ENCODE measurements around the gene ARHGAP33.
"Not testable (repeated sequence)": the region's sequence is repeated elsewhere in the genome, so short reads cannot be mapped to it uniquely, and the experiment has no call there.

Gene ARHGAP33

DNA sequence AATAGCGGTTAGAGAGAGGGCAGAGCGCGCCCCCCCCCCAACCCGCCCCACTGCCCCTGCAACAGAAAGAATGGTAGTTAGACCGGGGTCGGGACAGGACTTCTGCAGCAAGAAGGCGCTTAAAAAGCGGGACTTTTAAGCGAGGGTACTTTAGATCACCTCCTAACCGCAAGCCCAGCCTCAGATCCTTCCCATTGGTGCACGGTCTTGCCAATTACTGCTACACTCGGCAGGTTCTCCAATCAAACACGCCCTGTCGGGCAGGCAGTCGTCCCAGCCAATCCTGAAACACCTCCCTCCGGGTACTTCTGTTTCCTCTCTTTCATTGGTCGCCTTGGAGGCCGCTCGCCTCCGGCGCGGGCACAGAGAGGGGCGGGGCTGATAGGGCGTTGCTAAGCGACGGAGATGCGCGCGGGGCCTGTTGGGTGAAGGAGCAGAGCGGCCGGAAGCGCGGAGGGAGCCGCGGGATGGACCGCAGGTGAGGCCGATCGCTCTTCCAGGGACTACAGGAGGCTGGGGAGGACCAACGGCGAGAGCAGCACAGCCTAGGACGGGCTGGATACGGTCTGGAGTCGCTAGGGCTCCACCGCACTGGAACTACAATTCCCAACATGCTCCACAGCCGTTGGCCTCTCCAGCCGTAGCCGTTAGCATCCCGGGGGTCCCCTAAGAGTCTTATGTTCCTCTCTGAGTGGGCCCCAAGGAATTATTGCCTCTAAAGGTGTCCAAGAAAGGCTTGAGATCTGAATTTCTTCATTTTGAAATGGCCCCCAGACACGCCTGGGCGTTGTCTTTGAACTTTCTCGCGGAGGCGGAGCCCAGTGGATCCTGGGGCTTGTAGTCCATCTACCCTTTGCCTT, 17.4 kb upstream of the ARHGAP33 start, which contains the start of gene PROSER3:
Gene PROSER3 (plus strand): TSS at position 428 of the 860 bp plus-strand sequence. CDS start 40 bp downstream, at position 468.
- Histone ChIP-seq H3K27me3 (ENCODE audit: control insufficient read depth, insufficient read depth, low read length) (peaks cover 11% of the 10 kb centered on the region; the same call in 1 of the 2 replicates), H3K9me3 (ENCODE audit: control insufficient read depth, insufficient read depth, low read depth, low read length) (no peaks in the 10 kb centered on the region), H3K9ac (ENCODE audit: low read length) (peak within 1 kb of the TSS; percentile 90), H3K4me3 (ENCODE audit: low read depth, low read length) (peak within 1 kb of the TSS; percentile 95), H3K4me1 (ENCODE audit: control insufficient read depth, insufficient read depth, low read length) (peaks cover 11% of the 10 kb centered on the region), H3K27ac (ENCODE audit: low read depth, low read length) (peak within 1 kb of the TSS; percentile 88; the same call in 1 of the 2 replicates), H3K36me3 (ENCODE audit: control insufficient read depth, insufficient read depth, low read length) (peaks cover 30% of the 10 kb centered on the region)

DNA sequence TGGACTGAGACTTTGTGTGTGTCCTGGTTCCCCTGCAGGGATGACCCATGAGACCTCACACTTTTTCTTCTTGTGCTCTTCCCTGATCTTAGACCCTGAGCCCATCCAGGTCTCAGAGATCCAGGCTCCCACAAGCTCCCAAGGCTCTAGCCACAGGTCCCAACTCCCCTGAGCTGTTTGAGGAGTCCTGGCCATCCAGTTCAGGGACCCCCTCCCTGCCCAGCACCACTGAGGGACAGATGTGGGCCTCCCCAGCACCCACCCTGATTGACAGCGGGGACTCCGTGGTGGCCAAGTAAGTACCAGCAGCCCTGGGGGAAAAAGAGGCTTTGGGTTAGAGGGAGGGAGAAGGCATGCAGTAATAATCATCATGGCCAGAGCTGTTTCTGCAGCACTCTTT, 15.7 kb upstream of the ARHGAP33 start:
- Histone ChIP-seq H3K4me3 (ENCODE audit: low read depth, low read length) (no peak overlapping the region), H3K9ac (ENCODE audit: low read length) (no peak overlapping the region), H3K9me3 (ENCODE audit: control insufficient read depth, insufficient read depth, low read depth, low read length) (no peaks in the 10 kb centered on the region), H3K4me1 (ENCODE audit: control insufficient read depth, insufficient read depth, low read length) (peaks cover 11% of the 10 kb centered on the region), H3K27ac (ENCODE audit: low read depth, low read length) (no peak overlapping the region), H3K36me3 (ENCODE audit: control insufficient read depth, insufficient read depth, low read length) (peaks cover 32% of the 10 kb centered on the region), H3K27me3 (ENCODE audit: control insufficient read depth, insufficient read depth, low read length) (peaks cover 11% of the 10 kb centered on the region; the same call in 1 of the 2 replicates)

DNA sequence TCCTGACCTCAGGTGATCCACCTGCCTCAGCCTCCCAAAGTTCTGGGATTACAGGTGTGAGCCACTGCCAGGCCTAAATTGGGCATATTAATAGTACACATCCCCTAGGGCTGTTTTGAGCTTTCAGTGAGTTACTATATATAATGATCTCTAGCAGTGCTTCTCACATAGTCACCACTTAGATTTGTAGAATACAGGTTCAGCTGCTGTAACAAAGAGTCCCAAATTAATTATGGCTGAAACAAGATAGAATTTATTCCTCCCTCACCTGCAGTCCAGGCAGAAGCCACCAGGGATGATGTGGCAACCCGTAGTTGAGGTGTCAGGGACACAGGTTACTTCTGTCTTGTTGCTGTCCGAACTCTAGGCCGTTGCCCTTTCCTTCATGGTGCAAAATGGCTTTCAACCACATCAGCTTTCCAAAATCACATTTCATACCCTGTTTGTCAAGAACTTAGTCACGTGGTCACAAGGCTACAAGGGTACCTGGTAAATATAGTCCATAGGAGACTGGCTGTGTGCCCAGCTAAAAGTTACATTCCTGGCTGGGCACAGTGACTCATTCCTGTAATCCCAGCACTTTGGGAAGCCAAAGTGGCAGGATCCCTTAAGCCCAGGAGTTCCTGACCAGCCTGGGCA, 14.5 kb upstream of the ARHGAP33 start:
- H3K27ac ChIP-seq (ENCODE audit: low read depth, low read length) = no peak overlapping the region
- no peak overlapping the region for H3K4me3 ChIP-seq (ENCODE audit: low read depth, low read length)
- no peaks in the 10 kb centered on the region for H3K9me3 ChIP-seq (ENCODE audit: control insufficient read depth, insufficient read depth, low read depth, low read length)
- H3K27me3 ChIP-seq (ENCODE audit: control insufficient read depth, insufficient read depth, low read length) = peaks cover 4% of the 10 kb centered on the region; the same call in 1 of the 2 replicates
- H3K9ac ChIP-seq (ENCODE audit: low read length) = no peak overlapping the region
- peaks cover 9% of the 10 kb centered on the region for H3K4me1 ChIP-seq (ENCODE audit: control insufficient read depth, insufficient read depth, low read length)
- peaks cover 42% of the 10 kb centered on the region for H3K36me3 ChIP-seq (ENCODE audit: control insufficient read depth, insufficient read depth, low read length)

DNA sequence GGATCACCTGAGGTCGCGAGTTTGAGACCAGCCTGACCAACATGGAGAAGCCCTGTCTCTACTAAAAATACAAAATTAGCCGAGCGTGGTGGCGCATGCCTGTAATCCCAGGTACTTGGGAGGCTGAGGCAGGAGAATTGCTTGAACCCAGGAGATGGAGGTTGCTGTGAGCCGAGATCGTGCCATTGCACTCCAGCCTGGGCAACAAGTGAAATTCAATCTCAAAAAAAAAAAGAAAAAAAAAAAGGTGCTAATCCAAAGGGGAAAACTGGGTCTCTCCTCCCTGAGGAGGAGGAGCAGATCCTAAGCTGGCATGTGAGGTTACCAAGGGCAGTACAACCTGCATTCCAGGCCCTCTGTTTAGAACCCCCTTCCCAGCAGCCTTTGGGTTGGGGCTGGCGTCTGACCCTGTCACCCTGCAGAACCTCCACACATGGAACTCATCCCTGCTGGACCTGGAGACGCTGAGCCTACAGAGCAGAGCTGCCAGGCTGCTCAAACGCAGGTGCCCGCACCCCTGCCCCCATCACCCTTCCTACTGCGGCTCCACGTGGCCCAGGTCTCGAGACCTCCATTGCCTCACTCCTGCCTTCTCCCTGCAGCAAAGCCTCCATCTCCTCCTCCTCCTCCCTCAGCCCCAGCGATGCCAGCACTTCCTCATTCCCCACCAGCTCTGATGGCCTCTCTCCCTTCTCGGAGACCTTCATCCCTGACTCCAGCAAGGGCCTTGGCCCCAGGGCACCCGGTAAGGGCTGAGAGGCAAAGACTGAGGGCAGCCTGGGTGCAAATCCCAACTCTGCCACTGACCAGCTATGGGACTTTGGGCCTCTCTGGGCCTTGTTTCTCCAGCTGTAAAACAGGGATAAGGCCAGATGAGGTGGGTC, 10.7 kb upstream of the ARHGAP33 start:
- Histone ChIP-seq H3K4me3 (ENCODE audit: low read depth, low read length) (no peak overlapping the region), H3K4me1 (ENCODE audit: control insufficient read depth, insufficient read depth, low read length) (peaks cover 8% of the 10 kb centered on the region), H3K9ac (ENCODE audit: low read length) (no peak overlapping the region), H3K27ac (ENCODE audit: low read depth, low read length) (no peak overlapping the region), H3K27me3 (ENCODE audit: control insufficient read depth, insufficient read depth, low read length) (no peaks in the 10 kb centered on the region), H3K36me3 (ENCODE audit: control insufficient read depth, insufficient read depth, low read length) (peaks cover 50% of the 10 kb centered on the region), H3K9me3 (ENCODE audit: control insufficient read depth, insufficient read depth, low read depth, low read length) (no peaks in the 10 kb centered on the region)

DNA sequence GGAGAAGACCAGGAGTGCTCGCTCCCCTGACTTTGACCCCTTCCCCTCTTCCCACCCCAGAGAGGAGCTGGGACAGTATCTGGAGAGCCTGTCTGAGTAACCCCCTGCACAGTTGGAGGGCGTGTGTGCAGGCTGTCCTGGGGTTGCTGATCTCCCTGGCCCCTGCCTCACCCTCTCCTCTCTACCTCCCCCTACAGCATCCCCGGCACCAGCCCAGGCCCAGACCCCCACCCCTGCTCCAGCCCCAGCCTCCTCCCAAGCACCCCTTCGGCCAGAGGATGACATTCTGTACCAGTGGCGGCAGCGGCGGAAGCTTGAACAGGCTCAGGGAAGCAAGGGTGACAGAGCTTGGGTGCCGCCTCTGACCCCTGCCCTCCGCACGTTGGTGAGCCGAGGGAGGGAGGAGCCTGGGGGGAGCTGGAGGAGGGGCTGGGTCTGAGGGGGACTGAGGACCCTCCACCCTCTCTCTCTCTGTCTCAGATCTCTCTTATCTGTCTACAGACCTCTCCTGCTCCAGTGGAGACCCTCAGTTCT, 8.7 kb upstream of the ARHGAP33 start:
- peaks cover 8% of the 10 kb centered on the region for H3K4me1 ChIP-seq (ENCODE audit: control insufficient read depth, insufficient read depth, low read length)

DNA sequence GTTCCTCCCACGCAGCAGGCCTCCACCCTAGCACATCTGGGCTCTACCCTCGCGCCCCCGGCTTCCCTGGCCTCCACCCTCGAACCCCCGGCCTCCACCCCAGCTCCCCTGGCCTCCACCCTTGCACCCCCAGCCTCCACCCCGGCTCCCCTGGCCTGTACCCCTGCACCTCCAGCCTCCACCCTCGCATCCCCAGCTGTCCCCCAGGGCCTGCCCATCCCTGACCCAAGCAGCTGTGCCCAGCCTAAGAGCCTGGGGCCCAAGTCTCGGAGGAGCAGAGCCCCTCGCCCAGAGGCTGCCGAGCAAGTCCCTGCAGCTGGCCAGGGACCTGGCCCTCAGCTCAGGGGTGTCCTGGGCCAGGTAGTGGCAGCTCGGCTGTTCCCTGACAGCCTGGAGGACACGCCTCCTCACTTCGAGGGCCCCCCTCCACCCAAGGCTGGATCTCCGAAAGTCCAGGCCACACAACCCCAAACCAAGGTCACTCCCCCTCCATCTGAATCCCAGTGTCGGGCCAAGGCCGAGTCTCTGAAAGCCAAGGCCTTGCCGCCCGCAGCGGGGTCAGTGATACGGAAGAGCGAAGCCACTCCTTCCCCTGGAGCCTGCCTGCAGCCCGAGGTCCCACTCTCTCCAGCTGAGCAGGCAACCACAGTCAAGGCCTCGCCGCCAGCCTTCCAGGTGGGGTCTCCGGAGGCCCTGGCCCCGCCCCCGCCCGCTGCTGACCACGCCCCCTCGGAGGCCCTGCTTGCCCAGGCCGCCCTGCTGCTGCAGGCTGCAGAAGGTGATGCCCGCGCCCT, 7.9 kb upstream of the ARHGAP33 start:
- Histone ChIP-seq H3K27ac (ENCODE audit: low read depth, low read length) (no peak overlapping the region), H3K27me3 (ENCODE audit: control insufficient read depth, insufficient read depth, low read length) (no peaks in the 10 kb centered on the region), H3K4me3 (ENCODE audit: low read depth, low read length) (peak overlapping the region; percentile 34), H3K36me3 (ENCODE audit: control insufficient read depth, insufficient read depth, low read length) (peaks cover 28% of the 10 kb centered on the region), H3K9me3 (ENCODE audit: control insufficient read depth, insufficient read depth, low read depth, low read length) (no peaks in the 10 kb centered on the region), H3K9ac (ENCODE audit: low read length) (no peak overlapping the region), H3K4me1 (ENCODE audit: control insufficient read depth, insufficient read depth, low read length) (peaks cover 8% of the 10 kb centered on the region)

More for the DNA sequence above, 8.7 kb upstream of the ARHGAP33 start:
- Histone ChIP-seq H3K27ac (ENCODE audit: low read depth, low read length) (no peak overlapping the region), H3K4me3 (ENCODE audit: low read depth, low read length) (no peak overlapping the region), H3K27me3 (ENCODE audit: control insufficient read depth, insufficient read depth, low read length) (no peaks in the 10 kb centered on the region), H3K9me3 (ENCODE audit: control insufficient read depth, insufficient read depth, low read depth, low read length) (no peaks in the 10 kb centered on the region), H3K36me3 (ENCODE audit: control insufficient read depth, insufficient read depth, low read length) (peaks cover 36% of the 10 kb centered on the region), H3K9ac (ENCODE audit: low read length) (no peak overlapping the region)

DNA sequence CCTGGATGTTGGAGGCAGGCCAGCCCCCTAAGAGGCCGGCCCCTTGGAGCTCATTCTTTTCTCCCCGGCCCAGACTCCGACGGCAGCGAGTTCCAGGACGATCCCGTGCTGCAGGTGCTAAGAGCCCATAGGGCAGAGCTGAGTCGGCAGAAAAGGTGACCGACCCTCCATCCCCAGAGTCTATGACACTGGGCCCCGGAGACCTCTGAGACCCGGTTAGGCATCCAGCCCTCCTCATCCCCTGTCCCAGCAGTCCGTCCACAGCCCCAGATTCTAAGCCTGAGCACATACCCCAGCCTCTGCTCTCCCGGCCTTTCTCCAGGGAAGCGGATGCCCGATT, 7.3 kb upstream of the ARHGAP33 start:
- Histone ChIP-seq H3K36me3 (ENCODE audit: control insufficient read depth, insufficient read depth, low read length) (peaks cover 28% of the 10 kb centered on the region), H3K9me3 (ENCODE audit: control insufficient read depth, insufficient read depth, low read depth, low read length) (no peaks in the 10 kb centered on the region), H3K27me3 (ENCODE audit: control insufficient read depth, insufficient read depth, low read length) (no peaks in the 10 kb centered on the region), H3K4me1 (ENCODE audit: control insufficient read depth, insufficient read depth, low read length) (peaks cover 8% of the 10 kb centered on the region), H3K4me3 (ENCODE audit: low read depth, low read length) (no peak overlapping the region), H3K9ac (ENCODE audit: low read length) (no peak overlapping the region), H3K27ac (ENCODE audit: low read depth, low read length) (no peak overlapping the region)

DNA sequence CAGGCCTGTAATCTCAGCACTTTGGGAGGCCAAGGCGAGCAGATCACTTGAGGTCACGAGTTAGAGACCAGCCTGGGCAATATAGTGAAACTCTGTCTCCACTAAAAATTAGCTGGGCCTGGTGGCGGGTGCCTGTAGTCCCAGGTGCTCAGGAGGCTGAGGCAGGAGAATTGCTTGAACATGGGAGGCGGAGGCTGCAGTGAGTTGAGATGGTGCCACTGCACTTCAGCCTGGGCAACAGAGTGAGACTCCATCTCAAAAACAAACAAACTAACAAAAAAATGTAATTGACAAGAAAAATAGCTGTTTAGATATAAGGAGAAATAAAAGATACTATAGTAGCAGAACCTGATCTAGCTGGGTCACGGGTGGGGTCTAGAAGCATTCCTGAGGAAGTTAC, 3.0 kb upstream of the ARHGAP33 start:
- H3K27ac ChIP-seq (ENCODE audit: low read depth, low read length); H3K9me3 ChIP-seq (ENCODE audit: control insufficient read depth, insufficient read depth, low read depth, low read length); H3K4me3 ChIP-seq (ENCODE audit: low read depth, low read length); H3K9ac ChIP-seq (ENCODE audit: low read length); H3K36me3 ChIP-seq (ENCODE audit: control insufficient read depth, insufficient read depth, low read length): not testable (repeated sequence)
- peaks cover 17% of the 10 kb centered on the region for H3K27me3 ChIP-seq (ENCODE audit: control insufficient read depth, insufficient read depth, low read length)
- peaks cover 28% of the 10 kb centered on the region for H3K4me1 ChIP-seq (ENCODE audit: control insufficient read depth, insufficient read depth, low read length)

DNA sequence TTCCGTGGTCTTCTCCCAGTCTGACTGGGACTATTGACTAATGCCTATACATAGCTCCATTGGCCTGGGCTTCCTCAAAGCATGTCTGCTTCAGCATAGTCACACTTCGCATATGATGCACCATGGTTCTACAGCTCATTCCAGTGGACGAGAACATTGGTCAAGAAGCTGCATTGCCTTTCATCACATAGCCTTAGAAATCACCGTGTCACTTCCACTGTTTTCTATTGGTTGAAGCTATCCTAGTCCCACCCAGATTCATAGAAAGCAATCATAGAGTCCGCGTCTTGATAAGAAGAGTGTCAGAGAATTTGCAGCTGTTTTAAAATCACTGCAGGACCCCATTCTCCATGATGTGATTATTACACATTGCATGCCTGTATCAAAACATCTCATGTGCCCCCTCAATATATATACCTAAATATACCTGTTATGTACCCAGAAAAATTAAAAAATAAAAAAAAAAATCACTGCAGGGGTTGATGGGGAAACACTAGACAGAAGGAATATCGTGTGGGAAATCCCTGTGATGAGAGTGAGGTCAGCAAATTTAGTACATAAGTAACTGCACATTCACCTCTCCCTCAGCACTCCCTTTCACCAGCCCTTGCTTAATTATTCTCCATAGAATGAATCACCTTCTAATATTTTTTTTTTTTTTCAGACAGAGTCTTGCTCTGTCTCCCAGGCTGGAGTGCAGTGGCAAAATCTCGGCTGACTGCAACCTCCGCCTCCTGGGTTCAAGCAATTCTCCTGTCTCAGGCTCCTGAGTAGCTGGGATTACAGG, 2.2 kb upstream of the ARHGAP33 start:
- Histone ChIP-seq H3K27ac (ENCODE audit: low read depth, low read length) (no peak overlapping the region), H3K9me3 (ENCODE audit: control insufficient read depth, insufficient read depth, low read depth, low read length) (no peaks in the 10 kb centered on the region), H3K4me1 (ENCODE audit: control insufficient read depth, insufficient read depth, low read length) (peaks cover 29% of the 10 kb centered on the region), H3K27me3 (ENCODE audit: control insufficient read depth, insufficient read depth, low read length) (peaks cover 21% of the 10 kb centered on the region), H3K4me3 (ENCODE audit: low read depth, low read length) (no peak overlapping the region), H3K9ac (ENCODE audit: low read length) (no peak overlapping the region), H3K36me3 (ENCODE audit: control insufficient read depth, insufficient read depth, low read length) (peaks cover 6% of the 10 kb centered on the region)

All from HUES6 (cell line).